GM19324 (cell line): Measurements from ENCODE around the gene BMP3.
A peak's percentile ranks its signal among the peaks of the same experiment; 100 is the strongest.

Experiments
- ATAC-seq: cut with Tn5 transposase; IDR thresholded peaks from one replicate; pipeline ENCODE4 v1.9.1; 2021; ENCODE audit warnings: mild to moderate bottlenecking, moderate library complexity; ENCODE audit not compliant: unreplicated experiment, low FRiP score

The BMP3 gene

DNA sequence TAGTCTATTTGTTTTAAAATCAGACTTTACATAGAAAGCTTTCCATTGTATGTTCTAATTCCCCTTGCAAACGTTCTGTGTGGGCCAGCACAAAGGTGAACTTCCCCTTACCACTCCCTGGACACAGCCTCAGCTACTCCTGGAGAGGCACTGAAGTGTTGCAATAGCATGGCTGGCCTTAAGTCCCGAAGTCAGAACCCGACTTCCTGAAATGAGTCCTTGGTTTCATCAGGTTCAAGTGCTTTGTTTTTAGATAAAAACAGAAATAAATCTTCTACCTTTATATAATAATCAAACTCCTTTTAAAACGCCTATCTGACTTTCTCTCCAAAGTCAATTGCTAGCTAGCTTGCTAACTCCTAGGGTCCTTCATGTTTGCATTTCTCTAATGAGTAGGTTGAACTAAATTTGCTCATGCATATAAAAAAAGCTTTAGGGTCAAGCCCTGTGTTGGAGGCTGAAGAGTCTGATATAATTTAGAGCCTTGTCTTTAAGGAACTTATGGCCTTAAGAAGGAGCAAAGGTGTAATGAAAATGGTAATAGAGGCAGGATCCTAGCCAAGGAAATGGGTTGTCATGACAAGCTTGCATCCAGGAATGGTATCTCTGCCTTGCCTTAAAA is 9.0 kb downstream of the BMP3 start:
- ATAC-seq, result no peak

DNA sequence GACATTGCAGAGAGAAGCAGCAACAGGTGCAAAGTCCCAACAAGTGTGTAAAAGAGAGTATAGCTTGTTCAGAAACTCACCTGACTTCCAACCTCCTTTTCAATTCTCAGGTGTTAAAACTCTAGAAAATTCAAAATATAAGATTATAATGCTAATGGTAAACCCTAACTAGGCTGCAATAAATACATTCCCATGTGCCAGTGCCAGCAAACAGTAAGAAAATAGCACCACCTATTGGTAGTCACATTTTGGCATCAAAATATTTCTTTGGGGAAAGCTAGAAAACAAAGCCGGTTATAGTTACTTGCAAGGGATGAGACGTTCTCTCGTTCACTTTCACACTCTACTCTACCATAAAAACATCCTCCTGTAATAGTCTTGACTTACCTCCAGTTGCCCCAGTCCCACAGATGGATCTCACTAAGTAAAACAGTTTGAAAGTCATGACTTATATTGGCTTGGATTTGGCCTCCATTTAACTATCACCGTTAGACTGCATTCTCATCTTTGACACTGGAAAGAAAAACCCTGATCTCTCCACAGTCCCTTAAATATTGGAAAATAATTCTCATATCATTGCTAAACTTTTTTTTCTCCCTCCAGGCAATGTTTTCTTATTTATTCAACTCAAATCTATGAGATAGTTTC is 9.6 kb downstream of the BMP3 start:
- no peak for ATAC-seq

DNA sequence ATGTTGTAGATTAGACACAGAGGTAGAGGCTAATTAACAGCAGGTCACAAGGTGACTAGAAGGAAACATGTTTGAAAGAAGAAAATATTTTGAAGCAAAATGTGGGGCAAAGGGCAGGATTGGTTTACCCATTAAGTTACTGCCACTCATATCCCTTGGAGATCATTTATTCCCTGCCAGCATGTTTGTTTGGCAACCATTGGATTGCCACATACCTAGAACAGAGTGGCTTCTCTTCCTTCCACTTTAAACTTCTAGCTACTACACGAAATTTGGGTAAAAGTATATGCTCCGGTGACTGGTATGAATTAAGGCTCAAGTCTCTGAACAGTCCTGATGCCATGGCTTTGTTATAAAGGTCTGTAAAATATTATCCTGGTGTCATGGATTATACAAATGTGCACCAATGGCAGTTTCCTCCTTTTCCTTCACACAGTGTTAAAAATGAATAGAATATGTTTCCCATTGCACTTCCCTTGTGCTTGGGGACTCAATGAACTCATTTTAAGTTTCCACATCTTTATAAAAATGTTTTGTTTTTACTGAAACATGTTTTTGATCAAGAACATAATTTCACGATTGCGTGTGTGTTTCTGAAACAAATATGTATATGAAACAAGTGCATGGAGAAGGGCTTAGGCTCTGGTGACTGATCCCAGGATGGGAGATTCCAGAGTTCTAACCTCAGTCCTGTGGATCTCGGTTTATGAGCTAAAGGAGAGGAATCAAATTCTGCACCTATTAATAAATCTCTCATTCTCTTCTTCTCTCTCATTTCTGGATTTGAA is 12.3 kb downstream of the BMP3 start:
- ATAC-seq, result no peak

DNA sequence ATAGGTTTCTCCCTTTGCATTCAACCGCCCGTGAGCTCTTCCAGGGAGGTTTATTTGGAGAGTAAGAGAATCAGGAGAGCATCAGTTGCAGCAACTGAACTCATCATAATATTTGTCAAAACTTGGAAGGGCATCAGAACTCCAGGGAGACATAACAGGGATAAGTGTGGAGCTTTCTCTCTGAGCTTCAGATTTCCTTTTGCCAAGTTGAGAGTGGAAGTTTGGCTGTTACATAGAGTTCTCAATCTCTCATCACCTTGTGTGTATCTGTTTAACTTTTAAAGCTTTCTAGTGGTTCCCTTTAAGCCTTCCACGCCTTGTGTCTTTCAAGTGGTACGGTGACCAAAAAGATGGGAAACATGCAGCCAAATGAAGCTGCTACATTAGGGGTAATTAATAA is 18.8 kb downstream of the BMP3 start:
- ATAC-seq, result no peak

DNA sequence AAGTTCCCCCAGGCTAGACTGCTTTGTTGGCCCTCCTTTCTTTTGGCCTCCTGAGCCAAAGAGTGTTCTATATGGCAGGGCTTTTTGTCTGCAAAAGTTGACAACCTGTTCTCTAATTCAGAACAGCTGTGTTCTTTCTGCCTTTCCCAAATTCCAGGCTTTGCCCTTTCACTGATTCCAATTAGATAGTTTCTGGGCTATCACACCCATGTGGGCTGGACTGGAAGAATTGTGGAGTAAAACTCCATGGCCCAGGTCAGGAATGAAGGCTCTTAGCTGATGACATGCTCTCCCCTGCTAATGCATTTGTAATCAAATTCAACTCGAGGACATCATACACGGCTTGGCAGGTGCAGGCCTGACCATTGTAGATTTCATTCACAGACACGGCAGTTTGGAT is 19.4 kb downstream of the BMP3 start:
- ATAC-seq, result no peak

DNA sequence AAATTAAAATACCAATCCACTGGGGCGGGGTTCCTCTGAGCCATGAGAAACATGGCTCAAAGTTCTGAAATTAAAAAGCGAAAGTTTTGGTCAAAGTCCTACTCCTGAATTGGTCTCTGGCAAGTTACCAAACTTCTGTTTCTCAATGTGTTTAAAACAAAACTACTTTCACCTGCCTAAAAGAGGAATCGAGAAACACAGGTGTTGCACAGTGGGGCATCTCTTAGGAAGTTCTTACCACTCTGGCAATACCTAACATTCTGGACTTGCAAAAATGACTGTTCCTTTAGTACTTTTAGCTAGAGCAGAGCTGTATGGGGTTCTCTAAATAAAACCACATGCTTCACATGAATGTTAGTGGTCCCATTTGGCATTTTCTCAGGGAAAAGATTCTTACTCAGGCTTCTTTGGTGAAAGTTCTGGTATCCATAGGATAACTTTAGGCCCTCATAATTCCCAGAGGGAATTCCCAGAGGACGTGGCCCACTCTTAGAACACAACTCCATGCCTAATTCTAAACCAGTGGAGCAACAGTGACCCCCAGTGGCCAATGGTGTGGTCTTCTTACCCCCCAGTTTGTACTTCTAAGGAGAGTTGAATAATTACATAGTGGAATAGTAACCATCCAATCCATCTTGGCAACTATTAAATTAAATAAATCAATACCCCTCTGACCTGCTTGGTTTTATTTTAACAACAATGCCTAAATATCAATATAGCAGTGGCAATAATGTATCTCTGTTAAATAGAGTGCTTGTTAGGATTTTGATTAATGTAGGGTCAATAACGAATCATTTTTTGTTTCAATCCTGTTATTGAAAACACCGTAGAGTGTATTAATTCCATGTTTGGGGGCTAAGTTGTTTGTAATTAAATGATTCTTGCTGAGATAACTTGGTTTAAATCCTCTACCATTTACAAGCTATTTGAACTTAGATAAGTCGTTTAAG is 21.9 kb downstream of the BMP3 start:
- ATAC-seq, result peak; percentile 95

DNA sequence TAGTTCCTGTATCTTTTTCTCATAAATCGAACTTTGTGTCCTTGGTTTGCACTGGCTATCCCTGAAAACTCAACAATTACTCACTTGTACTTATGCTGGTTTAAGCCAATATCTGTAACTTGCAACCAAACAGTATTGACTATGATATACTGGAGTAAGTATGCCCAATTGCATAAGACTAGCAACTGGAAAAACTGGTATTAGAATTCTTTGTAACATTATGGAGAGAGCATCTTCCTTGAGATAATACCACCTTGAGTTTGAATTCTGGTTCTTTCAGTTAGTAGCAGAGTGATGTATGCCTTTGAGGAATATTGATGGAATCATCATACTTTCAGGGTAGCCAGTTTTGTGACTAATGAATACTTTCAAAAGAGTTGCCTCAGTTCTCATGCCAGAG is 28.1 kb downstream of the BMP3 start:
- ATAC-seq, result no peak

DNA sequence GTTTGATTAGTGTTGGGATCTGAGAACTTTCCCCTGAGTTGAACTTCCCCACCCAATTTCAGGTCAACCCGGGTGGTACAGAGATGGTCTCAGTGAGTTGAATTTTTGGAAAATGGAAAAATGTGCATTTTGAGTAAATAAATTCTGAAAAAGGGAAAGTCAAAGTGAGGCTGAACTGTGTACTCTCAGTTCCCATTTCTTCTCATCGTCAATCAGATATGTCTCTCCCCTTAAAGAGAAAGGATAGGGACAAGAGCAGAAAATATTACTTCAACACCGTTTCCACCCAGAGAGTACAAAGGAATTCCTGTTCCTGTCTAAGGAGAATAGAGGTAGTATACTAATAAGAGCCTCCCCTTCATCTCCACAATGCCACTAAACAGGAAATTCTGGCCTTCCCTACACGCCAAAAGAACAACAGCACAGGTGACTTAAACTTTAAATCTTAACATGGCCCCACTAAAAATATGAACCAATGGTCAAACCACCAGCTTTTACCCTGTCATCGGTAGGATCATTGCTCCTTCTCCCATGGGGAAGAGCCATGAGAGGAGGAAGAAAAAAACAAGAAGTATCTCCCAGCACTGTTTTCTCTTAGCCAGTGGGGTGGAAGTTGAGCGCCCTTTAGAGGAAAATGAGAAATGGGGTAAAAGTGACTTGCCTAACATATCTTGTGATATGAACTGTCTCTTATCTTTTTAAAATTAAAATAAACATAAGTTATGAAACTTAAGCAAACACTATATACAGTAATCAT is 30.3 kb downstream of the BMP3 start:
- ATAC-seq, result no peak

DNA sequence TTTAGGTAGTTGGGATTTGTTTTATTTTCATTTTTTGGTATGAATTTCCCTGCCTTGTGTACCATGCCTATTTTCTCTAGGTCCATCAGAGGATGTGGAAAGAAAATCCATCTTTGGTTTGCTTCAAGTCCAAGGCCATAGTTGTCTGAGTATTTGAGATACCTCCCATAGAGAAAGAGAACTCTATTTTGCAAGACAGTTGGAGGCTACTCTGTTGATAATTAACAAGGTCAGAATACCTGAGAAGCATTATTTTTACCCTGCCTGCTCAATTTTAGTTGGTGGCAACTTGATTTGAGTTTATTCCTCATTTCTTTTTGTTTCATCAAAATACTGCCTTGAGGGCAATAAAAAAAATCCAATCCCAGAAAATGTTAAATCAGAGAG is 30.8 kb downstream of the BMP3 start:
- no peak for ATAC-seq

DNA sequence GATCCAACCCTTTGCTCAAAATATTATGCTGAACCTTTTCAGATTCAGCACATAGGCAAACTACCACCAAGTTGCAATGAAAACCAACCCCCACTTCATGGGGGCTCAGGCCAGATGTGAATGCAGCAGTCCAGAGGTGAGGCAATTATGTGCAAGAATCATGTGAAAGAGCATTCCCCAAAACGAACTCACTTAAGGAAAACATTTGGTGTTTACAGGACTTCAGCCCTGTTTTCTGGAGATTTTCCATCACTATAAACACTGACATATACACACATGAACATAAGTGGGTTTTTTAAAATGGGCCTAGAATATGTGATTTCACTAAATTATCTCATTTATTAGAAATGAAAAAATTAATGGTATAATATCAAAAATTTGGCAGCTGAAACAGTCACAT is 31.5 kb downstream of the BMP3 start:
- no peak for ATAC-seq

DNA sequence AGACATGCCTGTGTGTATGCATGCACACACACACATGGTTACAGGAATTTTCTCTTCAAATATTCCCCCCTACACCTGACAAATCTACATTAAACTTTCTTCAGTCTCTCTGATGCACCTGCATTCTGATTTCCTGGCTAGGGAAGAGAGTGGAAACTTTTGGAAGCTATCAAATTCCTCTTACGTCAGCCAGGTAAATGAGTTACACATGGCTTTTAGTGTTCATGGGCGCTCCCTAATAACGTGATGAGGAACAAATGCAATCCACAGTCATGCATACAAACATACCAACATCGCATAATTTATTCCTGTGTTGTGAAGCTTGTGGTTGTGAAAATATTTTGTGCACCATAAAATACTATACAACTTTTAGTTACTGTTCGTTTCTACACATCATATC is 34.9 kb downstream of the BMP3 start:
- no peak for ATAC-seq

DNA sequence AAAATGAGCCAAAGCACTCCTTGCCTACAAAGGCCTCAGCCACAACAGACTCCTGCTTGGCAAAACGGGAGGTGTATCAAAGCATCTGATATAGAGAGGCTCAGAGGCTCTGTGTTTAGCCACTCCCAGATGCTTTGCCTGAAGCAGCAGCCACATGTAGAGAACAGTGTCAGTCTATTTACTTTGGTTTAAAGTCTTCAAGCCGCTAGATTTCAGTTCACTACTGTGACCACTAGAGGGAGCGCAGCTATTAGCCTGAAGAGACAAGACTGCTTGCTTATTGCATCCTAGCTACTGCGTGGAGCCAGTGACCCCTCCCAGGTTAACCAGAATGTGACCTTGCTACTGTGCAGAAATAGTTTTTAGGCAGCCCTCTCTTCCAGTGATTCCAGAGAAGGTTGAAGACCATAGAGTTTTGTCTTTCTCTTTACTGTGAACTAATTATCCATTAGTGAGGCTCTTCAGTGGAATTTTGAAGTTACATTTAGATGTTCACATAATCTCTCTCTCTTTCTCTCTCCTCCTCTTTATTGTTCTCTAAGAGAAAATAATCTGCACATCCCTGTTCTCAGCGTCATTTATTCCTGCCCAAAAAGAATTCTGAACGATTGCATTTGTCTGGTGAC is 39.3 kb downstream of the BMP3 start:
- ATAC-seq, result peak; percentile 97

DNA sequence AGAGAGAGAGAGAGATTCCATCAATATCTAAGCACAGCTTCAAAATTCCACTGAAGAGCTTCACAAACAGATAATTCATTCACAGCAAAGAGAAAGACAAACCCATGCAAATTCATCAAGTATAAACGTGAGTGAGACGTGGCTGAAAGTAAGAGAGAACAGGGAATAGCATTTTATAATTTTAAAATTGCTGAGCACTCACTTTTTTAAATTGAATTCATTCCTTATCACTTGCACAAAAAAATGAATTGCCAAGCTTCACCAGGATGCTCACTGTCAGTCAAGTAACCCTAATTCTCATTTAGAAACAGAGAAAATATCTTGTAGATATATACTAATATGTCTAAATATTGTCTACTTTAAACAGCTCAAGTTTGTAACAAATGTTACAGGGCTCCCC is 40.5 kb downstream of the BMP3 start:
- ATAC-seq, result no peak

DNA sequence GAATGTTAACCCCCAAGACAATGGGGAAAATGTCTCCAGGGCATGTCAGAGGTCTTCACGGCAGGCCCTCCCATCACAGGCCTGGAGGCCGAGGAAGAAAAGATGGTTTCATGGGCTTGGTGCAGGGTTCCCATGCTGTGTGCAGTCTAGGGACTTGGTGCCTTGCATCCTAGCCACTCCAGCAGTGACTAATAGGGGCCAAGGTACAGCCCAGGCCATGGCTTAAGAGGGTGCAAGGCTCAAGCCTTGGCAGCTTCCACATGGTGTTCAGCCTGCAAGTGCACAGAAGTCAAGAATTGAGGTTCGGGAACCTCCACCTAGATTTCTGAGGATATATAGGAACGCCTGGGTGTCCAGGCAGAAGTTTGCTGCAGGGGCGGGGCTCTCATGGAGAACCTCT is 50.6 kb downstream of the BMP3 start:
- no peak for ATAC-seq

DNA sequence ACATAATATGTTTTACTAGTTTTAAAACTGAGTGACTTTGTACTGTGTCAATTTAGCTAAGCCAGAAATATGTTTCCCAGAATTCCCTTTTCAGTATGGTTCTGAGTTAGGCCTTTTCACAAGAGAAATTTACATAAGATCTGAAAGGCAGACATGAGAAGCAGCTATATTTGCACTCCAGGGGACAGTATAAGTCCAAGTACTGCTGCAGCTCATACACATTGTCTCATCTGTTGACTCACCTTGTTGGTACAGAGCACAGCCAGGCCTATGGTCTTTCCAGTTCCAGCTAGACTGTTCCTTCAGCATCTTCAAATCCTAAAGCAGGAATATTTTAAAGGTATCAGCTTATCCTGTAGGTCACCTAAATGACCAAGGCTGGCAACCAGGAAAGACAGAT is 53.5 kb downstream of the BMP3 start:
- ATAC-seq, result no peak

DNA sequence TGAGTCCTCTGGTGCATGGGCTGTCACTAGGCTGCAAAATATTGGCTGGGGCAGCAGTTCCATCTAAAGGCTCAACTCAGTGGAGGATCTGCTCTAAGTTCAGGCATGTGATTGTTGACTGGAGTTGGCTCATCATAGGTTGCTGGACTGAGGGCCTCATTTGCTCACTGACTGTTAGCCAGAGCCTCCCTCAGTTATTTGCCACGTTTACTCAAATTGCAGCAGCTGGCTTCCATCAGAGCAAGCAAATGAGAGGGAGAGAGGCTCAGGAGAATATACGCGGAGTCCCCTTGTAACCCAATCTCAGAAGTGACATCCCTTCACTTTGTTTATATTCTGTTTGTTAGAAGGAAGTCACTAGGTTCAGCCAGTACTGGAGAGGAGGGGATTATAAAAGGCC is 54.1 kb downstream of the BMP3 start:
- no peak for ATAC-seq

DNA sequence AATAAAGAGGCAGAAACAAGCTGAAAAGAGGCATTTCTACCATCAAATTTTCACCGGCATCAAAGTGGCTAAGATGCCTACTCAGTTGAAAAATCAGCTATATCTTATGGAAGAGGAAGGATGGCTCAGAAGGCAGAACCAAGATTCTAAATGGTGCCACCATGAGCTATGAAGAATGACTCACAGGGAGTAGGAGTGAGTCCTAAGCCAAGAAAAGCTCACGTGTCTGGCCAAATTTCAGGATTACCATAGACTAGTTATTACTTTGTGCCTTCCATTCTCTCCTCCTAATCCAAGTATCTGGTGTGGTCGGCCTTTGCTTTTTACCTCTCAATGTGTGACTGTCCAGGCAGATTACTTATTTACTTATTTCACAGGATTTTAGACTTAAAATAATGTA is 54.8 kb downstream of the BMP3 start:
- no peak for ATAC-seq

DNA sequence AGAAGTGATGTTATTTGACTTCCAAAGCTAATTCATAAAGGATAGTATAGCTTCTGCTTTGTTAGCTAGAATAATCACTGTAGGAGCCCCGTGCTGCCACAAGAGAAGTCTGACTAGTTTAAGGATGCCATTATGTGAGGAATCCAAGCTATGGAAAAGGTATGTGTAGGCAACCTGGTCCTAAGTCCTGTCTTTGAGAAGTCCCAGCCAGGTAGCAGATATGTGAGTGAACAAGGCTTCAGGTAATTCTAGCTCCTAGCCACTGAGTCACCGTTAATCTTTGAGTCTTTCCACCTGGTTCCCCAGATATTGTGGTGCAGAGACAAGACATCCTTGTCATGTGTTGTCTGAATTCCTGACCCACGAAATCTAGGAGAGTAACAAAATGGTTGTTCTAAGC is 55.5 kb downstream of the BMP3 start:
- ATAC-seq, result no peak

DNA sequence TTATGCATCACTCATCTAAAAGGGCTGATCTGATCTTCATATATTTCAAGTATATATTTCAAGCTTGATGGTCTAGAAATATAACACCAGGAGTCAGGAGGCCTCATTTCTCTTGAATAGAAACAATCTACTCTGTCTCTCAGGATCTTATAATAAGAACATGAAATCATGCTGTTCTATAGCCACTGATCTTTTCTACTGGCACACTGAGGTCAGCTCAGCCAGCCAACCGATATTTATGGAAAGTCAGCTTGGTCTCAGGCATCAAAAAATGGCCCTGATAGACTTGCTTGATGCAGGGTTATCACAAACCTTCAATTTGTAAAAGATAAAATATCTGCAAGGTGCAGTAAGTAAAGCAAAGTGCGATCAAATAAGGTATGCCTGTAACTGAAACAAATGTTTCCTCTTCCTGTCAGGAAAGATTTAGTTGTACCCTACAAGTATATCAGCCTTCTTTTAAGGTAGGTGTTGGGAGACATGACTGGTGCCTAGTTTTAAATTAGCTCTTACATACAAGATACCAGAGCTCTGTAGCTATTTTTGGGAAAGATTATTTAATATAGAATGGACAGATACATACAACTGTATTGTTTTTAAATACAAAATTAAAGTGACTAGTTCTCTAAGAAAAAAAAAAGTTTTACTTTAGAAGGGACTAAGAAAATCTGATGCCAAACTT is 63.4 kb downstream of the BMP3 start:
- no peak for ATAC-seq
